ENCODE results near the gene SPEM1.

GRCh38 chr17:7370853-7371252 is 49.3 kb upstream of the SPEM1 start:
- TF ChIP-seq, protein P1, sequence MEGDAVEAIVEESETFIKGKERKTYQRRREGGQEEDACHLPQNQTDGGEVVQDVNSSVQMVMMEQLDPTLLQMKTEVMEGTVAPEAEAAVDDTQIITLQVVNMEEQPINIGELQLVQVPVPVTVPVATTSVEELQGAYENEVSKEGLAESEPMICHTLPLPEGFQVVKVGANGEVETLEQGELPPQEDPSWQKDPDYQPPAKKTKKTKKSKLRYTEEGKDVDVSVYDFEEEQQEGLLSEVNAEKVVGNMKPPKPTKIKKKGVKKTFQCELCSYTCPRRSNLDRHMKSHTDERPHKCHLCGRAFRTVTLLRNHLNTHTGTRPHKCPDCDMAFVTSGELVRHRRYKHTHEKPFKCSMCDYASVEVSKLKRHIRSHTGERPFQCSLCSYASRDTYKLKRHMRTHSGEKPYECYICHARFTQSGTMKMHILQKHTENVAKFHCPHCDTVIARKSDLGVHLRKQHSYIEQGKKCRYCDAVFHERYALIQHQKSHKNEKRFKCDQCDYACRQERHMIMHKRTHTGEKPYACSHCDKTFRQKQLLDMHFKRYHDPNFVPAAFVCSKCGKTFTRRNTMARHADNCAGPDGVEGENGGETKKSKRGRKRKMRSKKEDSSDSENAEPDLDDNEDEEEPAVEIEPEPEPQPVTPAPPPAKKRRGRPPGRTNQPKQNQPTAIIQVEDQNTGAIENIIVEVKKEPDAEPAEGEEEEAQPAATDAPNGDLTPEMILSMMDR (IDR thresholded peaks at IDR 0.05), result no peak
- no peak for TF ChIP-seq POLR2A (IDR thresholded peaks at IDR 0.05)
- TF ChIP-seq POLR2AphosphoS5 (IDR thresholded peaks at IDR 0.05), result no peak

Measured in prostate gland (tissue), 2 donors.